Ovary (tissue), 3 donors: ENCODE data around the gene UNC93A.

Experiments used
- POLR2A ChIP-seq: fragments of 450-650 bp; IDR thresholded peaks from one replicate; pipeline ENCODE4 v1.6.1; 2017; ENCODE audit warnings: antibody characterized with exemption, mild to moderate bottlenecking, moderate library complexity
- TF ChIP-seq, protein P1 (sequence below), 3 donors: fragments of 450-650 bp in 2 of 3; fragments of 200-600 bp in 1 of 3; IDR thresholded peaks; one replicate each; pipeline versions ENCODE4 v1.5.1 to v1.8.0; 2016 to 2022; ENCODE audit warnings: antibody characterized with exemption in 3 of 3, mild to moderate bottlenecking in 1 of 3
- donor health status: DM: no; HTN: no; CAD: no.

DNA sequence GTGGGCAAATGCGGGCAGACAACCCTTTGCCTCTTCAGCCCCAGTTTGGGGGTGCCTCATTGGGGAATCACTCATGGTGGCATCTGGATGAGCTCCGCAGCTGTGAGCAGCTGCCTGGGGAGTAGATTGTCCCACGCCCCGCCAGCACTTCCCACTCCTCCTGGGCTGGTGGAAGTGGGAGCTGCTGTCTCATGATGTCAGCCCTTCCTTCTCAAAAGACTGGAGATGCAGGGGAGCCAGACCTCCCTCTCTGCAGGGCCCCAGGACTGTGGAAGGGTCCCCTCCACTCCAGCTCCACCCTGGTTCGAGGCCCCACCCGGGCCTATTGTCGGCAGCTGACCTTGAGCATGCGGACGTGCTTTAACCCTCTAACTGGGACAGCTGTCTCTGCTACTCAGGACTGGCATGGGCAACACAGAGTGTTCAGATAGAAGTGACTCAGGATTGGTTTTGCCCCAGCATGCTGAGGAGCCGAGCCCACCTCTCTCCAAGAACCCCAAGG, 2.0 kb downstream of the UNC93A start:
- TF ChIP-seq POLR2A = no peak
- TF ChIP-seq, protein P1, sequence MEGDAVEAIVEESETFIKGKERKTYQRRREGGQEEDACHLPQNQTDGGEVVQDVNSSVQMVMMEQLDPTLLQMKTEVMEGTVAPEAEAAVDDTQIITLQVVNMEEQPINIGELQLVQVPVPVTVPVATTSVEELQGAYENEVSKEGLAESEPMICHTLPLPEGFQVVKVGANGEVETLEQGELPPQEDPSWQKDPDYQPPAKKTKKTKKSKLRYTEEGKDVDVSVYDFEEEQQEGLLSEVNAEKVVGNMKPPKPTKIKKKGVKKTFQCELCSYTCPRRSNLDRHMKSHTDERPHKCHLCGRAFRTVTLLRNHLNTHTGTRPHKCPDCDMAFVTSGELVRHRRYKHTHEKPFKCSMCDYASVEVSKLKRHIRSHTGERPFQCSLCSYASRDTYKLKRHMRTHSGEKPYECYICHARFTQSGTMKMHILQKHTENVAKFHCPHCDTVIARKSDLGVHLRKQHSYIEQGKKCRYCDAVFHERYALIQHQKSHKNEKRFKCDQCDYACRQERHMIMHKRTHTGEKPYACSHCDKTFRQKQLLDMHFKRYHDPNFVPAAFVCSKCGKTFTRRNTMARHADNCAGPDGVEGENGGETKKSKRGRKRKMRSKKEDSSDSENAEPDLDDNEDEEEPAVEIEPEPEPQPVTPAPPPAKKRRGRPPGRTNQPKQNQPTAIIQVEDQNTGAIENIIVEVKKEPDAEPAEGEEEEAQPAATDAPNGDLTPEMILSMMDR (IDR thresholded peaks at IDR 0.05) = no peak
